ENCODE measurements around the gene EFNA5. TPM values are rescaled to one million over a fixed set of nuclear protein-coding genes. Genes with fewer than 3 reads are reported as not detected.

Gene EFNA5
- total and polyA plus RNA-seq, 10 of the 15 experiments (the other 5 are each of a cell fraction or from before 2014, with no cell fraction given): 0.19 to 12.6 (median 3.9) TPM

- WGBS (ENCODE audit: insufficient coverage, insufficient replicate concordance, low lambda C conversion rate, missing lambda C conversion rate): 75% methylated on average over 6 of the region's 6 CpGs
- TF ChIP-seq NR2F1 (conservative IDR thresholded peaks at IDR 0.05) (no peak), SPI1 (IDR thresholded peaks at IDR 0.05; ENCODE audit: borderline replicate concordance, insufficient read depth, low read depth, low read length) (no peak), RB1 (IDR thresholded peaks at IDR 0.05; ENCODE audit: borderline replicate concordance) (no peak), RUNX3 (IDR thresholded peaks at IDR 0.05; ENCODE audit: low read length) (peak; percentile 41; the same call in 1 of the 2 replicates), REST (IDR thresholded peaks at IDR 0.05; ENCODE audit: low read depth, low read length) (no peak), FOS (IDR thresholded peaks at IDR 0.05; ENCODE audit: borderline replicate concordance, extremely low read depth, insufficient read length) (no peak), SUZ12 (IDR thresholded peaks at IDR 0.05; ENCODE audit: unreplicated experiment) (no peak)
- intact Hi-C loops (cut with micrococcal nuclease; ENCODE audit: unreplicated experiment): no loop called here
- no peak for DNase-seq (ENCODE audit: low read depth, low spot score)
- no peak overlapping the region for H3K4me3 ChIP-seq
- no TSS peak for BruUV-seq (replicated peaks)
- no peak for FAIRE-seq
- no peaks in the 10 kb centered on the region for H4K20me1 ChIP-seq (ENCODE audit: control insufficient read depth, insufficient read depth)
- peaks cover 8% of the 10 kb centered on the region for H3K79me2 ChIP-seq (ENCODE audit: control insufficient read depth, insufficient read depth, low read length)
- H3K4me1 ChIP-seq (ENCODE audit: control insufficient read depth, insufficient read depth, low read length): peaks cover 4% of the 10 kb centered on the region; the same call in 1 of the 2 replicates
- ChIA-PET SMC1A (ENCODE audit: uncharacterized antibody, unreplicated experiment) (interaction anchor here (0.6 to 3.7 kb wide), 3 partner anchors 8 to 117 kb away, joined by 3 to 20 read pairs (median 4); no protein-coding TSS in a partner anchor), CTCF (interaction anchor here (1.1 kb wide), 1 partner anchor 13 kb away, joined by 3 read pairs; no protein-coding TSS in a partner anchor), RAD21 (ENCODE audit: unreplicated experiment) (interaction anchor here (0.9 kb wide), 1 partner anchor 12 kb away, joined by 3 read pairs; no protein-coding TSS in a partner anchor), POLR2A (interaction anchor here (1.4 kb wide), 1 partner anchor 14 kb away, joined by 3 read pairs; no protein-coding TSS in a partner anchor)
- H3K9ac ChIP-seq (ENCODE audit: control insufficient read depth, insufficient read depth, low read length): no peak overlapping the region
- H3K27ac ChIP-seq (ENCODE audit: control insufficient read depth, insufficient read depth): no peak overlapping the region
- no peaks in the 10 kb centered on the region for H3K36me3 ChIP-seq (ENCODE audit: control insufficient read depth in 2 of 2, insufficient read depth in 2 of 2, low read length in 1 of 2)
- H3K4me2 ChIP-seq (ENCODE audit: control insufficient read depth, insufficient read depth): no peak overlapping the region
- ATAC-seq: peak; percentile 57; the same call in 2 of the 3 replicates
- H3K27me3 ChIP-seq (replicated peaks in 1 of 2; ENCODE audit: control insufficient read depth in 2 of 2, insufficient read depth in 2 of 2, low read length in 1 of 2): no peaks in the 10 kb centered on the region; a peak in 1 of 4 replicates
- no peaks in the 10 kb centered on the region; the same call in 2 of the 3 replicates for H3K9me3 ChIP-seq (replicated peaks; ENCODE audit: control insufficient read depth, insufficient read depth, low read length)
- no peak overlapping the region for H2AFZ ChIP-seq (ENCODE audit: control insufficient read depth, low read depth, low read length)
- in situ Hi-C loops (cut with MboI): no loop called here
Measured at GRCh38 chr5:107560377-107560776, 110.4 kb downstream of the EFNA5 start.
